Measurements from ENCODE around the gene HSPA1L.

DNA sequence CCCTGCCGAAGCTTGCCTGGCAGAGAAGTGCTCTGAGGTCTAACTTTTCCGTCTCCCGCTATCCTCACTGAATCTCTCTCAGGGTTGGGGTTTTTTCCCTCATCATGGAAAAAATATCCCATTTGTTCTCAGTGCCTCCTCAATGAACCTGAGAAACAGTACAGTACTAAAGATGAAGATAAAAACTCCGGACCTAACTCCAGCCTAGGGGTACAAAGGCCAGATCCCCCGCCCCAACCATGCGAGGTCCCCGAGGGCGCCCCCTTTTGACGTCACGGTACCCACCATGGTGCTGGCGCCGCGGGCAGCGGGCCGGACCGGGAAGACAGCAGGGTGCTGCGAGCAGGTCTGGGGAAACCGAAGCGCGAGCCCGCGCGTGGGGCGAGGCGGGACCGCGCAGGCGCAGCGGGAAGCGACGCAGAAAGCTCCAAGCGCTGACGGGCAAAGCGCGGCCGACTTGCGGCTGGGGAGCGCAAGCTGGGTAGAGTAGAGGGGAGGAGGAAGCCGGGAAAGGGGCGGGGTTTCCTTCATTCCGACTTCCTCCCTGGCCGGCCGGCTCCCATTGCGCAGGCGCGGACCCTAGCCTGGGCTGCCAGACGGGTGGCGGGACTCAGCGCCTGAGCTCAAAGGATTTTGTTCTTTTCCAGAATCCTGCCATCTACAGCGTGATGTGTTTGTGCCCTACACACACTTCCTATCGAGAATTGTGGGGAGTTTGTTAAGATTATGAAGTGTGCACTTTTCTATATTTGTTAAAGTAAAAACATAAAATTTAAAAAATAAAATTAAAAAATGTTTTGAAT, 8.4 kb downstream of the HSPA1L start, which contains the start of gene LSM2:
- TF ChIP-seq, protein P1, sequence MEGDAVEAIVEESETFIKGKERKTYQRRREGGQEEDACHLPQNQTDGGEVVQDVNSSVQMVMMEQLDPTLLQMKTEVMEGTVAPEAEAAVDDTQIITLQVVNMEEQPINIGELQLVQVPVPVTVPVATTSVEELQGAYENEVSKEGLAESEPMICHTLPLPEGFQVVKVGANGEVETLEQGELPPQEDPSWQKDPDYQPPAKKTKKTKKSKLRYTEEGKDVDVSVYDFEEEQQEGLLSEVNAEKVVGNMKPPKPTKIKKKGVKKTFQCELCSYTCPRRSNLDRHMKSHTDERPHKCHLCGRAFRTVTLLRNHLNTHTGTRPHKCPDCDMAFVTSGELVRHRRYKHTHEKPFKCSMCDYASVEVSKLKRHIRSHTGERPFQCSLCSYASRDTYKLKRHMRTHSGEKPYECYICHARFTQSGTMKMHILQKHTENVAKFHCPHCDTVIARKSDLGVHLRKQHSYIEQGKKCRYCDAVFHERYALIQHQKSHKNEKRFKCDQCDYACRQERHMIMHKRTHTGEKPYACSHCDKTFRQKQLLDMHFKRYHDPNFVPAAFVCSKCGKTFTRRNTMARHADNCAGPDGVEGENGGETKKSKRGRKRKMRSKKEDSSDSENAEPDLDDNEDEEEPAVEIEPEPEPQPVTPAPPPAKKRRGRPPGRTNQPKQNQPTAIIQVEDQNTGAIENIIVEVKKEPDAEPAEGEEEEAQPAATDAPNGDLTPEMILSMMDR (IDR thresholded peaks at IDR 0.05; ENCODE audit: insufficient read depth, low read depth, low read length): no peak
- no peak for TF ChIP-seq EZH2 (IDR thresholded peaks at IDR 0.05; ENCODE audit: insufficient read depth, low read length)

All from astrocyte (in vitro differentiated cells and primary cell).